ENCODE data around the gene CDH23. TPM values are rescaled to one million over a fixed set of nuclear protein-coding genes. Genes with fewer than 3 reads are reported as not detected.

The CDH23 gene
- polyA plus RNA-seq, 1 experiment, result 0.01 TPM

GRCh38 chr10:71640607-71641006 lies 243.9 kb downstream of the CDH23 start:
- DNase-seq (ENCODE audit: low read depth, low spot score), result no peak
- no peak for TF ChIP-seq CTCF (IDR thresholded peaks at IDR 0.05; ENCODE audit: low read depth, low read length)
- H3K27ac ChIP-seq (ENCODE audit: low read depth, low read length), result no peak overlapping the region
- CTCF ChIA-PET, result interaction anchor here (0.6 to 1.0 kb wide), 2 partner anchors 17 to 322 kb away, joined by 3 read pairs; partner anchors contain the start of gene SLC29A3
- no peak overlapping the region for H3K4me3 ChIP-seq (ENCODE audit: low read depth, low read length)
- POLR2A ChIA-PET, result no interaction called here
- peaks cover 56% of the 10 kb centered on the region for H3K27me3 ChIP-seq (ENCODE audit: control insufficient read depth, insufficient read depth, low read length)
- no peaks in the 10 kb centered on the region; the same call in 1 of the 2 replicates for H3K9me3 ChIP-seq (ENCODE audit: control insufficient read depth, insufficient read depth, low read length)

GRCh38 chr10:71641449-71641848 lies 244.7 kb downstream of the CDH23 start:
- ChIA-PET CTCF (interaction anchor here (1.0 kb wide), 1 partner anchor 323 kb away, joined by 3 read pairs; the partner anchor contains the start of gene SLC29A3), POLR2A (no interaction called here)
- Histone ChIP-seq H3K9me3 (ENCODE audit: control insufficient read depth, insufficient read depth, low read length) (no peaks in the 10 kb centered on the region; the same call in 1 of the 2 replicates), H3K4me3 (ENCODE audit: low read depth, low read length) (no peak overlapping the region), H3K27me3 (ENCODE audit: control insufficient read depth, insufficient read depth, low read length) (peaks cover 56% of the 10 kb centered on the region), H3K27ac (ENCODE audit: low read depth, low read length) (no peak overlapping the region)
- no peak for TF ChIP-seq CTCF (IDR thresholded peaks at IDR 0.05; ENCODE audit: low read depth, low read length)
- DNase-seq (ENCODE audit: low read depth, low spot score), result no peak

- POLR2A ChIA-PET, result no interaction called here
- H3K27me3 ChIP-seq (ENCODE audit: control insufficient read depth, insufficient read depth, low read length), result peaks cover 57% of the 10 kb centered on the region
- H3K27ac ChIP-seq (ENCODE audit: low read depth, low read length), result no peak overlapping the region
- no peak for DNase-seq (ENCODE audit: low read depth, low spot score)
- no peaks in the 10 kb centered on the region; the same call in 1 of the 2 replicates for H3K9me3 ChIP-seq (ENCODE audit: control insufficient read depth, insufficient read depth, low read length)
- CTCF ChIA-PET, result no interaction called here
- no peak for TF ChIP-seq CTCF (IDR thresholded peaks at IDR 0.05; ENCODE audit: low read depth, low read length)
- no peak overlapping the region for H3K4me3 ChIP-seq (ENCODE audit: low read depth, low read length)
Measured at GRCh38 chr10:71641986-71642385, 245.3 kb downstream of the CDH23 start.

GRCh38 chr10:71643904-71644303 lies 247.2 kb downstream of the CDH23 start:
- Histone ChIP-seq H3K9me3 (ENCODE audit: control insufficient read depth, insufficient read depth, low read length) (no peaks in the 10 kb centered on the region; the same call in 1 of the 2 replicates), H3K27me3 (ENCODE audit: control insufficient read depth, insufficient read depth, low read length) (peaks cover 47% of the 10 kb centered on the region), H3K27ac (ENCODE audit: low read depth, low read length) (no peak overlapping the region), H3K4me3 (ENCODE audit: low read depth, low read length) (no peak overlapping the region)
- ChIA-PET POLR2A (no interaction called here), CTCF (no interaction called here)
- TF ChIP-seq CTCF (IDR thresholded peaks at IDR 0.05; ENCODE audit: low read depth, low read length), result no peak
- no peak for DNase-seq (ENCODE audit: low read depth, low spot score)

GRCh38 chr10:71644307-71645180 lies 247.8 kb downstream of the CDH23 start:
- peaks cover 43% of the 10 kb centered on the region for H3K27me3 ChIP-seq (ENCODE audit: control insufficient read depth, insufficient read depth, low read length)
- no peak for TF ChIP-seq CTCF (IDR thresholded peaks at IDR 0.05; ENCODE audit: low read depth, low read length)
- ChIA-PET POLR2A (no interaction called here), CTCF (no interaction called here)
- H3K27ac ChIP-seq (ENCODE audit: low read depth, low read length), result no peak overlapping the region
- no peaks in the 10 kb centered on the region for H3K9me3 ChIP-seq (ENCODE audit: control insufficient read depth, insufficient read depth, low read length)
- no peak overlapping the region for H3K4me3 ChIP-seq (ENCODE audit: low read depth, low read length)
- no peak for DNase-seq (ENCODE audit: low read depth, low spot score)
